Ishikawa (cell line): ENCODE data around the gene LPP.

Experiments
- CREB1 ChIP-seq: IDR thresholded peaks from 2 replicates; pipeline ENCODE4 v1.6.1; 2012; ENCODE audit warnings: low read depth
- EGR1 ChIP-seq: IDR thresholded peaks from 2 replicates; pipeline ENCODE4 v1.6.1; 2012
- EP300 ChIP-seq: IDR thresholded peaks from 2 replicates; pipeline ENCODE4 v1.6.1; 2012; ENCODE audit warnings: borderline replicate concordance
- FOXM1 ChIP-seq: IDR thresholded peaks from 2 replicates; pipeline ENCODE4 v1.6.1; 2012; ENCODE audit warnings: low read depth, borderline replicate concordance
- NFIC ChIP-seq: IDR thresholded peaks from 2 replicates; pipeline ENCODE4 v1.6.1; 2012
- TAF1 ChIP-seq: IDR thresholded peaks from 2 replicates; pipeline ENCODE4 v1.6.1; 2012; ENCODE audit warnings: low read depth, mild to moderate bottlenecking
- TCF12 ChIP-seq: IDR thresholded peaks from 2 replicates; pipeline ENCODE4 v1.6.1; 2012; ENCODE audit warnings: low read depth
- USF1 ChIP-seq: IDR thresholded peaks from 2 replicates; pipeline ENCODE4 v1.6.1; 2012
- YY1 ChIP-seq: IDR thresholded peaks from 2 replicates; pipeline ENCODE4 v1.6.1; 2012; ENCODE audit warnings: low read depth
- ZBTB7A ChIP-seq: IDR thresholded peaks from 2 replicates; pipeline ENCODE4 v1.6.1; 2012; ENCODE audit warnings: low read depth
- TF ChIP-seq, protein P1 (sequence below): IDR thresholded peaks from 2 replicates; pipeline ENCODE4 v1.6.1; 2012; ENCODE audit warnings: low read depth, mild to moderate bottlenecking
- TF ChIP-seq, protein P2 (sequence below): IDR thresholded peaks from 2 replicates; pipeline ENCODE4 v1.6.1; 2012

DNA sequence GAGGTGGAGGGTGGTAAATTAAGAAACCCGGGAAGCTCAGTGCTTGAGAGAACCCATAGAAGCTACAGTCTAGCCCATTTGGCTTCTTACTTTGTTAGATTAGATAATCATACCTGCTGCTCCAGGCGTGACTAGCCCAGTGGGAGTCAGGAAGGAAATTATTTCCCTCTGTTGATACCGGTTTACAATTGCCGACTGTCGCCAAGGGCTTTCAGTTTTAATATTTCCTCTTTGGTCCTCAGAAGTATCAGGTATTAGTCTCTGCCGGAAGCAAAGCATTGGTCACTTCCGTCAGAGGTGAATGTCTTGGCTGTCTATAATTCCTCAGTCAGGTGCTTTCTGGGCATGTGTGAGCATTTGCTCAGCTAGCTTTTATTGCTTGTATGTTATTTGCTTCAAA lies 75.2 kb downstream of the LPP start:
- TF ChIP-seq EGR1, result no peak
- TF ChIP-seq CREB1, result no peak
- TF ChIP-seq EP300, result 0 out of 2 replicates have a peak, but pooled peaks have one; percentile 23
- TF ChIP-seq, protein P1, sequence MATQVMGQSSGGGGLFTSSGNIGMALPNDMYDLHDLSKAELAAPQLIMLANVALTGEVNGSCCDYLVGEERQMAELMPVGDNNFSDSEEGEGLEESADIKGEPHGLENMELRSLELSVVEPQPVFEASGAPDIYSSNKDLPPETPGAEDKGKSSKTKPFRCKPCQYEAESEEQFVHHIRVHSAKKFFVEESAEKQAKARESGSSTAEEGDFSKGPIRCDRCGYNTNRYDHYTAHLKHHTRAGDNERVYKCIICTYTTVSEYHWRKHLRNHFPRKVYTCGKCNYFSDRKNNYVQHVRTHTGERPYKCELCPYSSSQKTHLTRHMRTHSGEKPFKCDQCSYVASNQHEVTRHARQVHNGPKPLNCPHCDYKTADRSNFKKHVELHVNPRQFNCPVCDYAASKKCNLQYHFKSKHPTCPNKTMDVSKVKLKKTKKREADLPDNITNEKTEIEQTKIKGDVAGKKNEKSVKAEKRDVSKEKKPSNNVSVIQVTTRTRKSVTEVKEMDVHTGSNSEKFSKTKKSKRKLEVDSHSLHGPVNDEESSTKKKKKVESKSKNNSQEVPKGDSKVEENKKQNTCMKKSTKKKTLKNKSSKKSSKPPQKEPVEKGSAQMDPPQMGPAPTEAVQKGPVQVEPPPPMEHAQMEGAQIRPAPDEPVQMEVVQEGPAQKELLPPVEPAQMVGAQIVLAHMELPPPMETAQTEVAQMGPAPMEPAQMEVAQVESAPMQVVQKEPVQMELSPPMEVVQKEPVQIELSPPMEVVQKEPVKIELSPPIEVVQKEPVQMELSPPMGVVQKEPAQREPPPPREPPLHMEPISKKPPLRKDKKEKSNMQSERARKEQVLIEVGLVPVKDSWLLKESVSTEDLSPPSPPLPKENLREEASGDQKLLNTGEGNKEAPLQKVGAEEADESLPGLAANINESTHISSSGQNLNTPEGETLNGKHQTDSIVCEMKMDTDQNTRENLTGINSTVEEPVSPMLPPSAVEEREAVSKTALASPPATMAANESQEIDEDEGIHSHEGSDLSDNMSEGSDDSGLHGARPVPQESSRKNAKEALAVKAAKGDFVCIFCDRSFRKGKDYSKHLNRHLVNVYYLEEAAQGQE, result no peak
- TF ChIP-seq, protein P2, sequence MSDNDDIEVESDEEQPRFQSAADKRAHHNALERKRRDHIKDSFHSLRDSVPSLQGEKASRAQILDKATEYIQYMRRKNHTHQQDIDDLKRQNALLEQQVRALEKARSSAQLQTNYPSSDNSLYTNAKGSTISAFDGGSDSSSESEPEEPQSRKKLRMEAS, result no peak
- no peak for TF ChIP-seq NFIC
- TF ChIP-seq TAF1, result no peak
- no peak for TF ChIP-seq ZBTB7A
- no peak for TF ChIP-seq YY1
- no peak for TF ChIP-seq USF1
- TF ChIP-seq TCF12, result no peak
- TF ChIP-seq FOXM1, result no peak
